Esophagus squamous epithelium (tissue), 4 donors: ENCODE data around the gene UQCR10.

Source experiments
- CTCF ChIP-seq, 6 experiments: fragments of 450-650 bp in 4 of 6; fragments of 200-600 bp in 2 of 6; sonication (generic) in 2 of 6; IDR thresholded peaks; one replicate each; pipeline ENCODE4 v1.5.1; 2016 to 2019; ENCODE audit warnings: antibody characterized with exemption in 6 of 6, mild to moderate bottlenecking in 4 of 6, moderate library complexity in 4 of 6
- POLR2A ChIP-seq, 4 donors: fragments of 450-650 bp; IDR thresholded peaks; one replicate each; pipeline ENCODE4 v1.6.1; 2017; ENCODE audit warnings: antibody characterized with exemption in 4 of 4, mild to moderate bottlenecking in 4 of 4, moderate library complexity in 3 of 4

GRCh38 chr22:29784451-29785361, 17.5 kb downstream of the UQCR10 start:
- TF ChIP-seq CTCF (IDR thresholded peaks at IDR 0.05) (no peak), POLR2A (IDR thresholded peaks at IDR 0.05) (no peak)
